Heart left ventricle (tissue), 16 donors: ENCODE data around the gene VPS13C. TPM values are rescaled to one million over a fixed set of nuclear protein-coding genes. Genes with fewer than 3 reads are reported as not detected.

Source experiments
- ATAC-seq, 4 donors: fragments of 200-7000 bp; cut with Tn5 transposase; one replicate each; pipeline ENCODE4 v1.9.1; 2020 to 2022; ENCODE audit warnings: moderate library complexity in 4 of 4, mild to moderate bottlenecking in 3 of 4, moderate number of reproducible peaks in 1 of 4
- DNase-seq, 5 donors: peaks; one replicate each; pipeline ENCODE4 v3.0.0-alpha.2; 2020
- H3K27ac ChIP-seq, 12 donors: fragments of 200-600 bp; sonication (generic) in 4 of 12; one replicate each; pipeline versions ENCODE4 v1.5.0 to v1.8.0; 2016 to 2022; ENCODE audit warnings: mild to moderate bottlenecking in 2 of 12
- H3K27me3 ChIP-seq, 9 donors: fragments of 200-600 bp; sonication (generic) in 2 of 9; one replicate each; pipeline versions ENCODE4 v1.5.1 to v1.8.0; 2016 to 2022; ENCODE audit warnings: mild to moderate bottlenecking in 3 of 9
- H3K36me3 ChIP-seq, 9 donors: fragments of 200-600 bp; sonication (generic) in 2 of 9; one replicate each; pipeline versions ENCODE4 v1.5.0 to v1.8.0; 2018 to 2022; ENCODE audit warnings: mild to moderate bottlenecking in 2 of 9
- H3K4me1 ChIP-seq, 12 donors: fragments of 200-600 bp; sonication (generic) in 4 of 12; one replicate each; pipeline versions ENCODE4 v1.5.0 to v1.8.0; 2016 to 2022; ENCODE audit warnings: mild to moderate bottlenecking in 3 of 12
- H3K4me3 ChIP-seq, 12 donors: fragments of 200-600 bp; sonication (generic) in 4 of 12; one replicate each; pipeline versions ENCODE4 v1.5.0 to v1.8.0; 2017 to 2022; ENCODE audit warnings: mild to moderate bottlenecking in 9 of 12, moderate library complexity in 4 of 12
- H3K9me3 ChIP-seq, 12 donors: fragments of 200-600 bp; sonication (generic) in 4 of 12; one replicate each; pipeline versions ENCODE4 v1.5.0 to v1.8.0; 2016 to 2022; ENCODE audit warnings: mild to moderate bottlenecking in 1 of 12
- CTCF ChIP-seq, 12 donors: fragments of 200-600 bp; sonication (generic) in 4 of 12; IDR thresholded peaks; one replicate each; pipeline versions ENCODE4 v1.5.0 to v1.8.0; 2018 to 2022; ENCODE audit warnings: antibody characterized with exemption in 12 of 12, mild to moderate bottlenecking in 5 of 12
- POLR2A ChIP-seq, 2 donors: fragments of 450-650 bp; IDR thresholded peaks; one replicate each; pipeline ENCODE4 v1.6.1; 2017; ENCODE audit warnings: antibody characterized with exemption in 2 of 2, mild to moderate bottlenecking in 2 of 2, moderate library complexity in 2 of 2
- WGBS, 4 donors: extraction: QIAGEN DNeasy Blood & Tissue Kit in 2 of 4; methylation state at CpG; one replicate each; pipeline versions ENCODE4 v1.1.5 to v1.1.7; 2013 to 2018; 5-methylcytosine and 5-hydroxymethylcytosine counted together
- intact Hi-C, 10 donors: fragments of 100-400 bp; cut with DNase I; formaldehyde crosslinking; loops; one replicate each; pipeline versions ENCODE4 v1.11.1 to v1.14.2; 2022
- polyA plus RNA-seq, 2 donors: library from polyadenylated mRNA; stranded (reverse); fragments of 200-250 nt; gene quantifications; one replicate each; pipeline ENCODE4 v1.2.3, GENCODE V29; 2013
- total RNA-seq, 9 donors: library from RNA; depleted of rRNA in 2 of 9; stranded (reverse); fragments of >200 nt in 2 of 9; fragmentation: NEBNext Ultra II Directional in 3 of 9; extraction: Animal tissue kit (Norgen Biotek cat#: 25700) in 3 of 9; gene quantifications; one replicate each; pipeline versions ENCODE4 v1.1.0 to v1.2.4, GENCODE V29; 2016 to 2023
- donor health status: ischemic (EF 13 %, LVEDD 7.1; RV severe dilation, severe dysfunction).
- donor health status: healthy with polysubstance abuse.
- donor health status: DM: no; HTN: yes; CAD: no.
- donor health status: DM: no; HTN: no; CAD: no.
- donor health status: ischemic (EF 25% LVEDD 6.9; RV normal size, moderate dysfunction).
- donor health status: ischemic (EF 25% LVEDD 5.7; RV mildly dilated, moderate dysfunction).
- donor health status: healthy.
- donor health status: DM: yes; HTN: yes; CAD: no.
- donor health status: ischemic (EF 35%, LVEDD 5.7; RV mildly dilated, moderate dysfunction).
- donor health status: nonischemic (EF 11% LVEDD 7.7; RV severe dilation, severe dysfunction).
- donor health status: DM: yes; HTN: yes; CAD: no.
- donor health status: PGD.
- donor health status: ischemic (EF 29% LVEDD 5.4; RV normal size, mild dysfunction).
- donor health status: nonischemic (EF 23%, LVEDD 6.1; RV moderate dilation, normal function).

VPS13C gene
- total and polyA plus RNA-seq, 11 donors, result 9.8 to 70.1 (median 36.5) TPM

- Histone ChIP-seq H3K36me3 (no peaks in the 10 kb centered on the region), H3K4me3 (no peak overlapping the region), H3K9me3 (no peaks in the 10 kb centered on the region), H3K4me1 (peaks cover 0 to 16% (median 3%) of the 10 kb centered on the region in 12 donors), H3K27ac (no peak overlapping the region), H3K27me3 (no peaks in the 10 kb centered on the region)
- intact Hi-C loops, result no loop called here
- DNase-seq, result no peak
- 94 to 99% (median 96%) methylated on average over 3 of the region's 3 CpGs for WGBS, 4 donors
- no peak for ATAC-seq
- TF ChIP-seq POLR2A (IDR thresholded peaks at IDR 0.05), result no peak
- TF ChIP-seq CTCF (IDR thresholded peaks at IDR 0.05), result no peak
Observed at GRCh38 chr15:62106096-62106495, 45.8 kb upstream of the VPS13C start.

GRCh38 chr15:62105266-62105665 is 45.0 kb upstream of the VPS13C start:
- Histone ChIP-seq H3K4me3 (no peak overlapping the region), H3K4me1 (peaks cover 0 to 15% (median 2%) of the 10 kb centered on the region in 12 donors), H3K27me3 (no peaks in the 10 kb centered on the region), H3K9me3 (no peaks in the 10 kb centered on the region), H3K27ac (no peak overlapping the region), H3K36me3 (no peaks in the 10 kb centered on the region)
- no peak for ATAC-seq
- TF ChIP-seq POLR2A (IDR thresholded peaks at IDR 0.05) (no peak), CTCF (IDR thresholded peaks at IDR 0.05) (no peak)
- WGBS, 4 donors, result 91 to 96% (median 94%) methylated on average over 11 of the region's 11 CpGs
- no peak for DNase-seq
- intact Hi-C loops, result no loop called here

- DNase-seq (no peak), ATAC-seq (no peak)
- H3K4me3 ChIP-seq, result no peak overlapping the region
- 39 to 71% (median 55%) methylated on average over 5 of the region's 5 CpGs for WGBS, 4 donors
- peaks cover 0 to 11% (median under 1%) of the 10 kb centered on the region in 12 donors for H3K4me1 ChIP-seq
- H3K9me3 ChIP-seq, result no peaks in the 10 kb centered on the region
- no peak overlapping the region for H3K27ac ChIP-seq
- H3K36me3 ChIP-seq, result no peaks in the 10 kb centered on the region
- intact Hi-C loops, result no loop called here
- TF ChIP-seq CTCF (IDR thresholded peaks at IDR 0.05) (no peak), POLR2A (IDR thresholded peaks at IDR 0.05) (no peak)
- no peaks in the 10 kb centered on the region for H3K27me3 ChIP-seq
Observed at GRCh38 chr15:62104846-62105245, 44.6 kb upstream of the VPS13C start.

- H3K27ac ChIP-seq, result no peak overlapping the region
- intact Hi-C loops, result no loop called here
- TF ChIP-seq CTCF (IDR thresholded peaks at IDR 0.05), result no peak
- no peaks in the 10 kb centered on the region for H3K36me3 ChIP-seq
- H3K4me3 ChIP-seq, result no peak overlapping the region
- H3K4me1 ChIP-seq, result peaks cover 0 to 11% (median 0%) of the 10 kb centered on the region in 12 donors
- ATAC-seq (no peak), DNase-seq (no peak)
- H3K9me3 ChIP-seq, result no peaks in the 10 kb centered on the region
- H3K27me3 ChIP-seq, result no peaks in the 10 kb centered on the region
- 39 to 53% (median 42%) methylated on average over 3 of the region's 3 CpGs for WGBS, 4 donors
Observed at GRCh38 chr15:62104401-62104800, 44.2 kb upstream of the VPS13C start.
